DMS53 treated with DMSO at 0.1 percent for 48 hours (cell line): Measurements from ENCODE around the gene BNC1.
"Not testable (repeated sequence)": the region's sequence is repeated elsewhere in the genome, so short reads cannot be mapped to it uniquely, and the experiment has no call there.

Experiments used
- DNase-seq: peaks from one replicate; lab custom pipeline; 2025; ENCODE audit not compliant: unreplicated experiment; lab: John Stamatoyannopoulos, UW

BNC1 gene

DNA sequence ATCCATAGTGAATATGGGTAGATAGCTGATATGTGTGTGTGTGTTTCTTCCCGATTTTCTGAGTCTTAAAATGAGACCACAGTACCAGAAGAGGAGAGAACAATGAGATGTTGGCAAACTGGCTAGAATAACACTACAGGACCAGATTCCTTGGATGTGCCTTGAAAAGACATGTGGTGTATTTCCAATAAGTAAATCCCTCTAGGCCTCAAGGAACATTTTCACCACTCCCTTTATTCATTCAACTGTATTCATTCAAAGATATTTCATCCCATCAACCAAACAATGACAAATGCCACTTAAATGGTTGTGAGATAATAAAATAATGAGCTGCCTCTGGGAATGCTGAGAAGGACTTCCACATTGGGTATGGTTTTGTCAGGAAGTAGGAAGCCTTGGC is 8.7 kb upstream of the BNC1 start:
- no peak for DNase-seq

DNA sequence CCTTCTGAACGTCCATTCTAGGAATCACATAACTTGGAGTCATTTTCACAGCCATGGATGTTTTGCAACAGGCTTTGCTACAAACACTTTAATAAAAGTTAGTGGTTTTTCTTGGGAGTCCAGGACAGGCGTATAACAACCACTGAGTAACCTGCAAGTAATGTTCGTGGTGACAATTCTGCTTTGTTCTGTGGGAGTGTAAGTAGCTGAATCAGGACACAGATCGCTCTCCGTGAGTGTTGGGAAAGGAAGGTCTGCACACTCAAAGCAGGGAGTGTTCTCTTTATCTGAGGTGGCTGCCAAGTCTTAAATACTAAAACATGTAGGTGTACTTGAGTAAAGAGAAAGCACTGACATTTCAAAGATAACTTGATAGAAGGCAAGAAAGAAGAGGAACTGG is 7.9 kb upstream of the BNC1 start:
- DNase-seq, result no peak

DNA sequence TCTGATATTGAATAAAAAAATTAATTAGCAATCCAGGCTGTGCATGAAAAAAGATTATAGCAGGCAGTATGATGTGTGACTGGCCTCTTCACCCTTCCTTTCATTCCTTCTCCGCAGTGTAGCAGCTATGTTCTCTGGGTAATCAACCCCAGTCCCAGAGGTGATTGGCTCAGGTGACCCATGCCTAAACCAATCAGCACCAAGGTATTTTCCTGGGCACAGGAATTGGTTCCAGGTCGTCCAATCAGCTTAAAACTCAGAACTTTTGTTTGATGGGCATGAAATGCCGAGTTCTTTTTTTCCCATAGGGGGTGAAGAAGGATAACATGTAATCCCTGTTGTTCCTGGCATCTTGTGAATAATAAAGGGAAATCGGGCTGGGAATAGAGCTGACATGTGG is 5.8 kb upstream of the BNC1 start:
- no peak for DNase-seq

DNA sequence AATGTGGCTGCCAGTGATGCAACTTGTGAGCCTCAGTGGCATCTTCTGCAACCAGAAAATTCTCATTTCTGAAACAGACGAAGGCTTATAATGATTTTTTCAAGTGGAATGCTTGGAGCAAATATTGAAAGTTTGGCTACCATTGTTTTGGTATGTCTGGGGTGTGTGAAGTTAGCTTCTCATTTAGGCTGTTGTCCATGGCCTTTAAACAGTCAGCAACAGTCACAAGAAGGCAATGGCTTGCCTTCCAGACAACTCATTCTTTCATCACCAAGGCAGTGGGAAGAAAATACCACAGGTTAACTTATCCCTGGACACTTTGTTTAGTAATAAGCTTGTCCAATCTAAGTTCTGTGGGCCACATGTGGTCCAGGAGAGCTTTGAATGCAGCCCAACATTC is 4.7 kb upstream of the BNC1 start:
- DNase-seq, result no peak

DNA sequence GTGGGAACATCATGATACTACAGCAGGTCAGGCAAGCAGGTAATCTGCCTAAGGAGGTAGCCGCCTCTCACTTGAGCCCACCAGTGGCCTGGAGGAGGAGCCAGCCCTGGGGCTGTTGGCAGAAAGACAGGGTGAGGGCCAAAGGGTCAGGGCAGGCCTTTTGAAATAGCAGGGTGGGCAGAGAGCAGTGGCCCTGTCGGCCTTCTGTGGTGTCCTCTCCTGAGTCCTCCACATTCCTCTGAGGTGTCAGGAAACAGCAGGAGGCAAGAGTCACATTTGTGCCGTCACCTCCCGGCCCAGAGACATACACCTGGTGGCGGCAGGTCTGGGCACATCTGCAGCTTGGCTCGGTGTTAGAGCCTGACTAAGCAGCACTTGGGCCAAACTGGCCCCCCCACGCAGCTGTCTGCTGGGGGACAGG is 3.9 kb upstream of the BNC1 start:
- DNase-seq, result no peak

DNA sequence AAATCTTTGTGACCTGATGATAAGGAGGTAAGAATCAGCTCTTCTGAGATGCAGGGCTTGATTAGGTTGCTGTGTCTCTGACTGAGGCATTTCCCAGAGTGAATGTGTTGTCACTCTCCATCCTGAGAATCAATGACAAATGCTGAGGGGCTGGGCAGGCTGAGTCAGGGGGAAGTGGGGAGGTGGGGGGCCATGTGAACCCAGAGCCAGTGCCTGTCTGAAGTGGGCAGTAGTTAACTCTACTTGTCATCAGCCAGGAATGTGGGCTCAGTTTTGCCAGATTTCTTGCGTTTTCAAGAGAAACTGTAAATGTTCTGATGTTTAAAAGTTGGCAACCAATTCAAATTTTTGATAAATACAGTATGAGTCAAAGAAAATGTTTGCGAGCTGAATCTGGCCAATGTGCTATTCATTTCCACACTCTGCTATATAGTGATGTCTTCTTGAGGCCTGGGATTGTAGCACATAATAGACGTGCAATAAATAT is 3.1 kb upstream of the BNC1 start:
- no peak for DNase-seq

DNA sequence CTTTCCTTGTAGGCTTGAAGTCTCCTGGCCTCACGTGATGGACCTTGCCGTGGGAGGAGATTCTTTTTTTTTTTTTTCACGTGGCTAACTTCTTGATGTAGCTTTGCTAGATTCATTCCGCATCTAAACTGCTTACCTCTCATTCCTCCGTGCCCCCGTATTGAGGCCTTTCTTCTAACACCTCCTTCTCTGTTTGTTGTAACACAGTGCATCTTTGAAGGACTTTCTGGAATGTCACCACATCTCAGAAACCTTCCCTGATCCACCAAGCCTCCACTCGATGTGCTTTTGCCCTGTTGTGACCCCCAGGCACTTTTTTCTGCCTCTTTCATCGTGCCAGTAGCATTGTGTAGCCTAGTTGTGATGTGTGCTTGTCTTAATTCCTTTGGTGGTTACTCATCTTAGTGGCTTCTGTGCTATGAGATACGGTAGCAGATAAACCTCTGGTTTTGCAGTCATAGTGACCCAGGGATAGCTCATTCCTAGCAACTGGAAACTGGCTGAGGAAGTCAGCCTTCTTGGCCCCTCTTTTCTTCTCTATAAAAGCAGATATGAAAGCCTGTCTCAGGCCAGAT is 1.6 kb upstream of the BNC1 start:
- no peak for DNase-seq

DNA sequence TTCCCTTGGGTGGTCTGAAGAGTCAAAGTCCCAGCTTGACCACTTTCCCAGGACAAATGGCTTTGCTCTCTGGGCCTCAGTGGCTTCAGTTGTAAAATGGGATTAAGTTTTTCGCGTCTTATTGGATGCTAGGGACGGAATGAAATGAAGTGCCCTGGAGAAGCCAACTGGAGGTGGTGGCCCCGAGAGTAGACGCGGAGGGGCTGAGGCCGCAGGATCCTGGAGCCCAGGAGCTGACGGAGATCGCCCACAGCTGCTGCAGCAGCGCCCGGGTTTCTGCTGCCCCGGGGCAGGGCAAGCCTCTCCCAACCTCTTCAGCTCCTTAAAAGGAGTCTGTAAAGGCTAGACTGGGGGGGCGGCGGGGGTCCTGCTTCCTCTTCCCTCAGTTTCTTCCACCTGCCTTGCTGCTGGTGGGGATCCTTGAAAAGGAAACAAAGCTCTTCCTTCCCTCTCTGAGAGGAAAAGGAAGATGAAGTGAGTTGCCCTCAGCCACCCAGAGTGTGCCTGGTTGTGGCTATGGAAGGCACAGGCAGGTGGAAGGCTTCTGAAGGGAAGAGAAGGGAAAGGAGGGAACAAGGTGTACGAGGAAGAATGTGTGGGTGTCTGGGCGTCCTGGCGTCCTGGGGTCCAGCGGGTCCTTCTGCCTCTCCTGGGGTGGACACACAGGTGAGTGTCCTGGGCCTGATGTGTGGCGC is 967 bp upstream of the BNC1 start:
- no peak for DNase-seq

DNA sequence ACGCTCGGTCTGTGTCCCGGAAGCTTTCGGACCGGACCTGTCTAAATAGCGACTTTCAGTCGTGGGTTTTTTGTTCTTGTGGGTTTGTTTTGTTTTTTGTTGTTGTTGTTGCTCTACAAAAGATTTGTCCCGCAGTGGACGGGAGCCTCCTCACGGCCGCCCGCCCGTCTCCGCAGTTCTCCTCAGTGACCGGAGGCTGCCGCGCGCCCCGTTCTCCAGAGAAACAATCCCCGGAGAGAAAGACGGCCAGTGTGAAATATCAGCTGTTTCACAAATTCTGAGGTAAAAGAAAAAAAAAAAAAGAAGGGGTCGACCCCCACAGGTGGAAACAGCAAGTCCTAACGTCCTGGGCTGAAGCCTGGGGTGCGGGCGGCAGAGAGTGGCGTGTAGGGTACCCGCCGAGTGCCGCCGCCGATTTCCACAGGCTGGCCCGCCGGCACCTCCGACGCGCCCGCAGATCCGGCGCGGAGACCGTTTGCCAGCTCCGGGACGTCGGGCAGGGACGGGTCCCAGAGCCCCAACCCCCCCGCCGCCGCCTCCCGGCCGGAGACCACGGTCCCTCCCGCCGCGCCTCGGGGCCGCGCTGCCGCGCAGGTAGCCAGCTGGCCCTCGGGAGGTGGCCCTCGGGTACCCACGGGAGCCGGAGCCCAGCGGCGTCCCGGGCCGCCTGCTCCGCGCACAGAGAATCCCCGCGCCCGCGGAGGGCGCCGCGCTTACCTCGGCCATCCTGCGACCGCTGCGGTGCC is 478 bp downstream of the BNC1 start:
- DNase-seq, result no peak

DNA sequence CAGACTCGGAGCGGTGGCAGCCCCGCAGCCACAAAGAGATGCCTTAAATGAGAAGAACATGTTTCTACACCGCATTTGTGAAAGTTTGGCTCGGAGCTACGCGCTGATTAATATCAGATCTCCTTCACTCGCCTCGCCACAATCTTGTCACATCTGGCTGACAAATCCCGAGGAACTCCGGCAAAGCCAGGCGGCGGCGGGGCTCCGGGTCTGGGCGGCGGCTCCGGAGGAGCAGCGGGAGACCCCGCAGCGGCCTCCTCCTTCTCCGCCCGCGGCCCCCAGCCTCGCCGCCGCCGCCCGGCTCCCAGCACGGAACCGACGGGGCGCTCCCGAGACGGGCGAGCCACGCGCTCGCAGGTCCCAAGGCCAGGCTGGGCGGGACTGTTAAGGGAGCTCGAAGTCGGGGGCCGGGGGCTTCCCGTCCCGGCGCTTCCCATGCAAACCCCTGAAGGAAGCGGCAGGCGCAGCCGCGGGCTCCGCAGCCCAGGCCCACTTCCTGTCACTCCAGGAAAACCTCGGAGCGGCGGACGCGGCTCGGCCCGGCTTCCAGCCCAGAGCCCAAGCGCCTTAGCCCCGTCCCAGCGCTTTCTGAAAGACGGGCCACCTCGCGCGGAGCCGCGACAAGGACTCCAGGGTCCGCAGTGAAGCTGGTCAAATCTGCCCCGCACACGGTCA is 1.2 kb downstream of the BNC1 start:
- DNase-seq, result no peak

DNA sequence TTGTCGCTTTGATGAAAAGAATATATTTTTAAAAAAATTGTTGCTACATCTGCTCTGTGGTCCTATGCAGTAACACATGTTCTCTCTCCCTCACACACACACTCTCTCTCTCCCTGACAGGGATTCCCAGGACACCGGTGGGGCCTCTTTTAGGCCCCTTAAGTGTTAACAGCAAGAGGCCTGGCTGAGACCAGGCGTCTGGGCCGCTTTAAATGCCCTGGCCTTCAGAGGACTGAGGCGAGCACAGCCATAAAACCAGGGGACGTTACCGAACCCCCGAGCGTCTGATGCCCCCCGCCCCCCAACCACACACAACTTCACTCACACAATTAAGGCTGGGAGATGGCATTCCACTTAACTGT is 1.7 kb downstream of the BNC1 start:
- no peak for DNase-seq

DNA sequence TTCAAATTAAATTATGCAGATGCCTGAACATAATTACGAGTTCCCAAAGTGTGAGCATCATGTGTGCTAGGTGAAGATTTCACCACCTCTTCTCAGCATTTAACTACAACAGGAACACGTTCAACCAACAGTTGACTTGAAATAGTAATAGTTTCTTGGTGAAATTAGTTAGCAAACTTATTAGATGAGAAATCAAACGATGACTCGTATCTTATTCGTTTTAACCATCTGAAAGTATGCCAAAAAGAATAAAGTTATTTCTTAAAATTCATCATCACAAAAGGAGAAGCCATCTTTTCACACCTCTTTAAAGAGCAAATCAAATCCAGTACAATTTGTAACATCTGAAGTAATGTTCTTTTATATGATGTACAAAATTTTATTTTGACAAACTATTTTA is 2.3 kb downstream of the BNC1 start:
- DNase-seq, result no peak

DNA sequence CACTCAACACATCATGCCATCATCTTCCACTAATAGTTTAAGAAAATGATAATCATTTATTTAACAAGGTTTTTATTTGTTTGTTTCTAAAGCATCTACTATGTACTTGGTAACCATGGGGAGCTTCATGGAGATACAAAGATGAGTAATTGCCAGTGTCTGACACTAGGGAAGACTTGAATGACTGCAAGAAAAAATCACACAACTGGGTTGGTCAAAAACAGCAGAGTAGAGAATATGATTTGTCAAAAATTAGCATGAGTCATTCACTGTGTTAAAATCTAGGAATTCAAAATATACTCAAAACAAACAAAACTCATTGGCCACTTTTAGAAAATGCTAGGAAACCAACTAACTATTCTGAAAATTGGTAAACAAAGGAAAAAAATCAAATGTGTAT is 6.3 kb downstream of the BNC1 start:
- DNase-seq, result no peak

DNA sequence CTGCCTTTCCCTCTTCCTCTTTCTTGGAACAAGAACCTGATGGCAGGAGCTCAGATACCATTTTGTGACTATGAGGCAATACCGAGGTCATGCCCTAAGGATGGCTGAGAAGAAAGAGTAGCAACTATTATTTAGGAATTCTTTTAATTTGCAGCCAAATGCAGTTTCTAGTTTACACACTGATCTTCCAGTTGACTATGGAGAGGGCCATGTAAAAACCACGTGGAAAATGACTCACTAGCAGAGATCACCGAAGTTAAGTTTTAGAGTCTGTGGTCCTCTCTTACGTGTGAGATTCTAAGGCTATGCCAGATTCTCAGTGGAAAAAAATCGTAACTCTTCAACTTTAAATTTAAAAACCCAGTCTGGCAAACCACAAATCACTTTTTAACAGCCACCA is 7.8 kb downstream of the BNC1 start:
- DNase-seq, result no peak

DNA sequence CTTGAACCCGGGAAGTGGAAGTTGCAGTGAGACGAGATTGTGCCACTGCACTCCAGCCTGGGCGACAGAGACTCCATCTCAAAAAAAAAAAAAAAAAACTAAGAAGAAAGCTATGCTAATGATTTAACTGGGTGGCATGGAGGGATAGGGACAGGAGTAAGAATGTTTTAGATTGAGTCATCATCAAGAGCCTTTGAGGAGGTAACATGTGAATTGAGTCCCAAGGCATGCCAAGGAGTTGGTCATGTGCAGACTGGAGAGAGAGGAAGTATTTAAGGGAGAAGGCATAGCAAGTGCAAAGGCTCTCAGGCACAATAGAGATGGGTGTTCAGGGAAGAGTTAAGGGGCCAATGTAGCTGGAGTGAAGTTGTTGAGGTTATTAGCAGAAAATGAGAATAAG is 9.1 kb downstream of the BNC1 start:
- DNase-seq, result no peak

DNA sequence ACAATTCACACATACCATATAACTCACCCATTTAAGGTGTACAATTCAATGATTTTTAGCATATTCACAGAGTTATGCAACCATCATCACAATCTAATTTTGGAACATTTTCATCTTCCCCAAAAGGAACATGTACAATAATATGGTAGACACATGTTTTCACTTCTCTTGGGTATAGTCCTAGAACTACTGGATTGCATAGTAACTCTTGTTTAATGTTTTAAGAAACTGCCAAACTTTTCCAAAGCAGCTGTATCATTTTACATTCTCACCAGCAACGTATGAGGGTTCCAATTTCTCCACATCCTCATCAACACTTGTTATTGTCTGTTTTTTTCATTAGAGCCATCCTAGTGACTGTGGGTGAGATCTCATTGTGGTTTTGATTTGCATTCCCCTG is 14.3 kb downstream of the BNC1 start:
- DNase-seq, result no peak

DNA sequence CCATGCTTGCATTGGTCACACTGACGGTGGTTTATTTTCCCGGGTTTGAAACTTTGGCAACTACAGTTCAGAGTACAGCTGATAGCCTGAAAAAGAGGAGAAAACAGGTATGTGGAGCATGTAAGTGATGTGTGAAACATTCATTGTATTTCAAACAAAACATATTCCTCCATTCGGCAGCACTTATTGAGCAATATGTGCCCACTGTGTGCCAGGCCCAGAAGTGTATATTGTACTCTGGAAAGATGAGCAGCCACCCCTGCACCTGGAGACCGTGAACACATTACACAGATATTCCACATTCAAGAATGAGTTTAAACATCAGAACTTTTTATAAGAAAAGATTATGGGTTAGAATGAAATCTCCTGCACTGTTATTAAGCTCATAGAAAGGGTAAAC is 16.3 kb downstream of the BNC1 start:
- DNase-seq, result no peak

DNA sequence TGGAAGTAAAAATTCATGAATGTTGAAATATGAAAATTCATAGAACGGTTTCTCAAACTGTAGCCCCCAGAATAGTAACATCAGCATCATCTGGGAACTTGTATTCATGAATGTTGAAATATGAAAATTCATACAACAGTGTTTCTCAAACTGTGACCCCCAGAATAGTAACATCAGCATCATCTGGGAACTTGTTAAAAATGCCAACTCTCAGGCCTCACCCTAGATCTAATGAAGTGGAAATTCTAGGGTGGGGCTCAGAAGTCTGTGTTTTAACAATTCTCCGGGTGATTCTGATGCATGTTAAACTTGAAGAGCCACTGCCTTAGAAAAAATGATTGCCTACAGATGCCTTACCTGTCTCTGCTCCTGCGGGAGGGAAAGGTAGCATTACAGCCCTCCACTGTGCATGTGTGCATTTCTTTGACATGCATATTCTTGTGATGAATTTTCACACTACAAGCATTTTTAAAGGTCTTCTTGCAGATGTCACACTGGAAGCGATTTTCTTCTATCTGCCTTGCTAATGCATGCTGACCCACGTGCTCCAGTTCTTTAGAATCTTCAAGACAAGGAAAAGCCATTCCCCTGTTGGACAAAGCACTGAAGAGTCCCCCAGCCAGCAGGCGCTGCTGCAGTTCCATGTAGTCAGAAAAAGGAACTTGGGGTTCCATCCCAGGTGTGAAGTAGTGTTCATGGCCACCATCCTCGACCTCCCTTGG is 21.7 kb downstream of the BNC1 start:
- no peak for DNase-seq

DNA sequence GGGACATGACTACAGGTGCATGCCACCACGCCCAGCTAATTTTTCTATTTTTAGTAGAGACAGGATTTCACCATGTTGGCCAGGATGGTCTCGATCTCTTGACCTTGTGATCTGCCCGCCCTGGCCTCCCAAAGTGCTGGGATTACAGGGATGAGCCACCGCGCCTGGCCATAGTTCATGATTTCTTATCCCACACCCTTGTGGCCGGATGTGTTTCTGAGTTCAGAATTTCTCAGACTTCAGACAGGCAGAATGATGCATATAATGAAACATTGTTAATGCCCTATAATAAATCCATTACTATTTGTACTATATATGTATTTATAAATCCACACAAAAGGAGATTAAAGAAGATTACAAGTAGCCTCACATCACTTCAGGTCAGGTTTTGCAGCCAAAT is 22.3 kb downstream of the BNC1 start:
- DNase-seq, result not testable (repeated sequence)

DNA sequence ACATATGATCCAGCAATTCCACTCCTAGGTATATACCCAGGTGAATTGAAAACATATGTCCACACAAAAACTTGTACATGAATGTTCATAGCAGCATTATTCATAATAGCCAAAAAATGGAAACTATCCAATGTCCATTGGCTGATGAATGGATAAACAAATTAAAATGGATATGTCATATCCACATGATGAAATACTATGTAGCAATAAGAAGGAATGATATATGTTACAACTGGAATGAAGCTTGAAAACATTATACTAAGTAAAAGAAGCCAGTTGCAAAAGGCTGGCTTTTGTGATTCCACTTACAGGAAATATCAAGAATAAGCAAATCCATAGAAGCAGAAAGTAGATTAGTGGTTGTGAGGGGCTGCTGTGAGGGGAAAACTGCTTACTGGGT is 33.7 kb downstream of the BNC1 start:
- DNase-seq, result no peak

DNA sequence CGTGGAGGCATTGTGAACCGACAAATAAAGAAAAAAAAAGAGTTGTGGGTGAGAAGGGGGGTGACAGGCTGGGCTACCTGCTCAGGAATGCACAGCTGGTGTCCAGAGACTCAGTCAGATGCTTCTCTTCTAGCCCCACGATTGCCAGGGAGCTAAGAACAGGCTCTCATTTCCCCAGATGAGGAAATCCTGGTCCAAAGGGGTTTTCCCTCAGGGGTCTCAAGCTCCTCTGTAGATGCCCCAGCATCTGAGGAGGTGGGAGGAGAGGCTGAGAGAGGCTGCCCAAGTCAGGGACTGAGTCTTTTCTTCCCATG is 35.5 kb downstream of the BNC1 start:
- no peak for DNase-seq
